Endometrium (tissue), 2 donors: ENCODE measurements around the gene C2orf80.
"Not testable (repeated sequence)": the region's sequence is repeated elsewhere in the genome, so short reads cannot be mapped to it uniquely, and the experiment has no call there.

Experiments
- FAIRE-seq: peaks from 2 replicates; lab custom pipeline; 2012; peaks lifted over from hg19 to GRCh38; lab: Jason Lieb, UNC
- donor health status: control.
- donor health status: control.

C2orf80 gene

GRCh38 chr2:208179028-208179609, 10.7 kb downstream of the C2orf80 start:
- no peak for FAIRE-seq

GRCh38 chr2:208175840-208176153, 14.0 kb downstream of the C2orf80 start:
- no peak for FAIRE-seq

- peak; percentile 70 for FAIRE-seq
Measured at GRCh38 chr2:208175069-208175839, 14.6 kb downstream of the C2orf80 start.

GRCh38 chr2:208174144-208174543, 15.7 kb downstream of the C2orf80 start:
- FAIRE-seq: no peak

- no peak for FAIRE-seq
Measured at GRCh38 chr2:208172125-208172524, 17.7 kb downstream of the C2orf80 start.

- FAIRE-seq: no peak
Measured at GRCh38 chr2:208164951-208165755, 24.7 kb downstream of the C2orf80 start.

GRCh38 chr2:208163489-208163888, 26.3 kb downstream of the C2orf80 start, which contains the start of gene CRYGA:
TSS of gene CRYGA (minus strand) at chr2:208163589. CDS start at chr2:208163556, 33 bp downstream.
- no peak for FAIRE-seq

GRCh38 chr2:208156439-208156838, 33.4 kb downstream of the C2orf80 start:
- no peak for FAIRE-seq

- FAIRE-seq: no peak
Measured at GRCh38 chr2:208153156-208153555, 36.7 kb downstream of the C2orf80 start.

GRCh38 chr2:208150956-208151355, 38.9 kb downstream of the C2orf80 start:
- FAIRE-seq: no peak

- no peak for FAIRE-seq
Measured at GRCh38 chr2:208150094-208150493, 39.7 kb downstream of the C2orf80 start.

GRCh38 chr2:208148803-208149202, 41.0 kb downstream of the C2orf80 start:
- FAIRE-seq: no peak

- FAIRE-seq: no peak
Measured at GRCh38 chr2:208147759-208148158, 42.1 kb downstream of the C2orf80 start.

GRCh38 chr2:208147008-208147407, 42.8 kb downstream of the C2orf80 start:
- no peak for FAIRE-seq

- no peak for FAIRE-seq
Measured at GRCh38 chr2:208146006-208146405, 43.8 kb downstream of the C2orf80 start, which contains the start of gene CRYGB. TSS of gene CRYGB (minus strand) at chr2:208146158. CDS start at chr2:208146120, 38 bp downstream.

GRCh38 chr2:208142925-208143799, 46.7 kb downstream of the C2orf80 start:
- no peak for FAIRE-seq

- FAIRE-seq: no peak
Measured at GRCh38 chr2:208142240-208142924, 47.4 kb downstream of the C2orf80 start.

- FAIRE-seq: no peak
Measured at GRCh38 chr2:208139447-208139846, 50.4 kb downstream of the C2orf80 start.

GRCh38 chr2:208138334-208138733, 51.5 kb downstream of the C2orf80 start:
- FAIRE-seq: not testable (repeated sequence)

- no peak for FAIRE-seq
Measured at GRCh38 chr2:208136716-208137094, 53.1 kb downstream of the C2orf80 start.
